Activated CD8-positive, alpha-beta T cell treated with anti-CD3 and anti-CD28 coated beads for 36 hours (primary cell): Measurements from ENCODE around the gene ABCG5. TPM values are rescaled to one million over a fixed set of nuclear protein-coding genes. Genes with fewer than 3 reads are reported as not detected.

ENCODE experiments used
- ATAC-seq: fragments of 200-7000 bp; cut with Tn5 transposase; one replicate; pipeline ENCODE4 v1.10.0; 2021; ENCODE audit warnings: mild to moderate bottlenecking, moderate library complexity
- CTCF ChIA-PET: fragments of 350-600 bp; sonication (Branson Sonifier 250); formaldehyde crosslinking; loops from one replicate; lab custom pipeline; 2021; ENCODE audit warnings: antibody characterized with exemption; lab: Charles Lee
- POLR2A ChIA-PET: fragments of 350-600 bp; sonication (Branson Sonifier 250); formaldehyde crosslinking; loops from one replicate; lab custom pipeline; 2021; ENCODE audit warnings: antibody characterized with exemption; lab: Charles Lee
- DNase-seq: peaks from one replicate; pipeline ENCODE4 v3.0.0-alpha.2; 2020
- H3K27ac Mint-ChIP-seq: one replicate; pipeline ENCODE4 v1.8.0; 2021; ENCODE audit warnings: mild to moderate bottlenecking, mixed read lengths
- H3K27me3 Mint-ChIP-seq: one replicate; pipeline ENCODE4 v1.8.0; 2021; ENCODE audit warnings: mixed read lengths
- H3K36me3 Mint-ChIP-seq: one replicate; pipeline ENCODE4 v1.8.0; 2021; ENCODE audit warnings: low read depth, mixed read lengths
- H3K4me1 Mint-ChIP-seq: one replicate; pipeline ENCODE4 v1.8.0; 2021; ENCODE audit warnings: low read depth, mixed read lengths
- H3K4me3 Mint-ChIP-seq: one replicate; pipeline ENCODE4 v1.8.0; 2021; ENCODE audit warnings: mild to moderate bottlenecking, moderate library complexity, mixed read lengths
- H3K9me3 Mint-ChIP-seq: one replicate; pipeline ENCODE4 v1.8.0; 2021; ENCODE audit warnings: mixed read lengths
- CTCF ChIP-seq: fragments of 200-600 bp; IDR thresholded peaks from one replicate; pipeline ENCODE4 v1.8.0; 2022; ENCODE audit warnings: antibody characterized with exemption, mild to moderate bottlenecking
- intact Hi-C: fragments of 100-400 bp; cut with micrococcal nuclease; formaldehyde crosslinking; loops from one replicate; pipeline ENCODE4 v1.10.0; 2022
- total RNA-seq, 2 experiments: library from RNA; stranded (reverse); gene quantifications; one replicate each; pipeline ENCODE4 v1.2.3, GENCODE V29; 2021

Gene ABCG5
- total RNA-seq, 2 experiments from 2014 or later: not detected

GRCh38 chr2:43831543-43832294 is 6.9 kb downstream of the ABCG5 start:
- POLR2A ChIA-PET: no interaction called here
- no peak for TF ChIP-seq CTCF
- Mint-ChIP-seq H3K27me3 (peaks cover 18% of the 10 kb centered on the region), H3K36me3 (no peaks in the 10 kb centered on the region), H3K4me3 (no peak overlapping the region), H3K9me3 (no peaks in the 10 kb centered on the region), H3K4me1 (peaks cover 2% of the 10 kb centered on the region), H3K27ac (no peak overlapping the region)
- intact Hi-C loops: no loop called here
- CTCF ChIA-PET: no interaction called here
- no peak for DNase-seq
- no peak for ATAC-seq

GRCh38 chr2:43826305-43827250 is 12.1 kb downstream of the ABCG5 start:
- no peak for TF ChIP-seq CTCF
- intact Hi-C loops: no loop called here
- POLR2A ChIA-PET: no interaction called here
- no peaks in the 10 kb centered on the region for H3K9me3 Mint-ChIP-seq
- peaks cover 2% of the 10 kb centered on the region for H3K4me1 Mint-ChIP-seq
- peaks cover 31% of the 10 kb centered on the region for H3K27me3 Mint-ChIP-seq
- CTCF ChIA-PET: no interaction called here
- DNase-seq (no peak), ATAC-seq (no peak)
- no peak overlapping the region for H3K27ac Mint-ChIP-seq
- no peaks in the 10 kb centered on the region for H3K36me3 Mint-ChIP-seq
- H3K4me3 Mint-ChIP-seq: no peak overlapping the region

- Mint-ChIP-seq H3K27me3 (peaks cover 35% of the 10 kb centered on the region), H3K4me3 (no peak overlapping the region), H3K27ac (no peak overlapping the region), H3K9me3 (no peaks in the 10 kb centered on the region), H3K36me3 (no peaks in the 10 kb centered on the region), H3K4me1 (no peaks in the 10 kb centered on the region)
- DNase-seq (no peak), ATAC-seq (no peak)
- CTCF ChIA-PET: no interaction called here
- no peak for TF ChIP-seq CTCF
- intact Hi-C loops: no loop called here
- POLR2A ChIA-PET: no interaction called here
These were observed 12.8 kb downstream of the ABCG5 start for GRCh38 chr2:43825841-43826240.

- DNase-seq (no peak), ATAC-seq (no peak)
- H3K27ac Mint-ChIP-seq: no peak overlapping the region
- no peak for TF ChIP-seq CTCF
- H3K9me3 Mint-ChIP-seq: no peaks in the 10 kb centered on the region
- no peaks in the 10 kb centered on the region for H3K36me3 Mint-ChIP-seq
- H3K4me3 Mint-ChIP-seq: no peak overlapping the region
- intact Hi-C loops: no loop called here
- ChIA-PET CTCF (no interaction called here), POLR2A (no interaction called here)
- H3K4me1 Mint-ChIP-seq: no peaks in the 10 kb centered on the region
- peaks cover 32% of the 10 kb centered on the region for H3K27me3 Mint-ChIP-seq
These were observed 13.6 kb downstream of the ABCG5 start for GRCh38 chr2:43824951-43825493.
